GM21390 (cell line): Measurements from ENCODE around the gene FAM237B.

Experiments used
- ATAC-seq: cut with Tn5 transposase; IDR thresholded peaks from one replicate; pipeline ENCODE4 v1.9.1; 2021; ENCODE audit not compliant: unreplicated experiment

The FAM237B gene

DNA sequence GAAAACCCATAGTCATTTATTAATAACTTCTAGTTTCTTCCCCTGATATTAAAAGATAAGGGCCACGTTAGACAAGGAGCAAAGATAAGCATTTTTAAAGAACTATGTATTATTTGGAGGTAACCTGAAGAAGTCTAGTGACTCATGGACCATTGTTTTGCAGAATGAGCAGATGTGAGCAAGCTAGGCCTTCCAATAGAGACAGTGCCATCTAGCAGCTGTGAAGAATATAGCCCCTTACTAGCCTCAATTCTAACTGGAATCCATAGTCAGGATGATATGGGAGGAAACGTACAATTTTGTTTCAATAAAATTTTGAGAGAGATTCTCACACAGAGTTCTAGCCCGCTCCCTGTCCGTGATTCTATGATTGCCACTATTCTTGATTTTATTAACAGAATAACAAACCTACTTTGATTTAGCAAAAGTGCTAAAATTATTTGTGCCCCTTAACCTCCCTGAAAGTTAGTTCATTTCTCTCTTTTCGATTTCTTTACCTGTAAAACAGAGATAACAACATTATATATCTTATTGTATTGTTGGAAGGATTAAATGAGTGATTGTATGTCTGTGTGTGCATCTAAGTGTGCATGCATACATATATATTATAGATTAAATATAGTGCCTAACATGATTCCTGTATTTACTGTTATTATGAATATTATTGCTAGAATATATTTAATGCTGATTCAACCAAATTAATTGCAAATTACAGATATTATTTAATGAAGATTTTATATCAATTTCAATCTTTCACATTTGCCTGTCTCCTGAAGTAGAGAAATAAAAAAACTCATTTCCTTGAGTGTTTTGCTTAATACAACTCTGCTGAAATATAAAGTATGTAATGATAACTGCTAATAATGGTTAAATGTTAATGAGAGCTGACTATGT lies 22.7 kb downstream of the FAM237B start:
- ATAC-seq: peak; percentile 85

DNA sequence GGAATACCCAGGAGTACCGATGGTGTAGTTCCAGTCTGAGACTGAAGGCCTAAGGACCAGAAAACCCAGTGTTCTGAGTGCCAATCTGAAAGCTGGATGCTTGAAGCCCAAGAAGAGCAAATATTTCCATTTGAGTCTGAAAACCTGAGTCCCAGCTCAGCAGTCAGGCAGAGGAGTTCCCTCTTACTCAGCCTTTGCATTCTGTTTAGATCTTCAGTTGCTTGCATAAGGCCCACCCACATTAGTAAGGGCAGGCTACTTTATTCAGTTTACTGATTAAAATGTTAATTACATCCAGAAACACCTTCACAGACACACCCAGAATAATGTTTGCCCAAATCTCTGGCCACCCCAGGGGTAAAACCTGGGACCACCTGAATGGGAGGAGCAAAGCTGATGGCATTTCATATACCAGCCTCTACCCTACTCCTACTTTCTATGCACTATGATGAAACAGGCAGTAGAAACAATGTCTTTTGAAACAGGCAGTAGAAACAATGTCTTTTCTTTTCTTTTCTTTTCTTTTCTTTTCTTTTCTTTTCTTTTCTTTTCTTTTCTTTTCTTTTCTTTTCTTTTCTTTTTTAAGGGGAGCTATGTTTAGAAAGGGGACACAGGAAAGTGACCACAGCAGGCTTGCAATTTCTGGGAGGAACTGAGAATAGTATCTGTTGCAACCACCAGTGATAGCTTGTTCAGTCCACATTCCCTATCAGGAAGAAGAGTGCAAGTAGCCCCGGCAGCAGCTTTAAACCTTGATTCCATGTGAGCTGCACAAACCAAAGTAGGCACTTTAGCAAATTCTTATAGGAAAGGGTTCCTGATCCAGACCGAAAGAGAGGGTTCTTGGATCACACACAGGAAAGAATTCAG lies 30.6 kb downstream of the FAM237B start:
- no peak for ATAC-seq

DNA sequence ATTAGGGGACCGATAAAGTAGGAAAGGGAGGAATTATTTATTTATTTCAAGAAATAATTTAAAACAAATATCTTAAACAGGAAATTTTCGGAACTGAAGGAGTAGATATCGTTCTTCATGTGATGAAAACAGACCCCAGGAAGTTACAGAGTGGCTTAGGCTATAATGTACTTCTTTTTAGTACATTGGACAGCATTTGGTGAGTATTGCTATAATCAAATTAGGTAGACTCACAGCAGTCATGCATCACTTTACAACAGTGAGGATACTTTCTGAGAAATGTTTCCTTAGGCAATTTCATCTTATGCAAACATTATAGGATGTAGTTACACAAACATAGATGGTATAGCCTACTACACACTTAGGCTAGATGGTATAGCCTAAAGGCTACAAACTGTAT lies 33.0 kb downstream of the FAM237B start:
- no peak for ATAC-seq

DNA sequence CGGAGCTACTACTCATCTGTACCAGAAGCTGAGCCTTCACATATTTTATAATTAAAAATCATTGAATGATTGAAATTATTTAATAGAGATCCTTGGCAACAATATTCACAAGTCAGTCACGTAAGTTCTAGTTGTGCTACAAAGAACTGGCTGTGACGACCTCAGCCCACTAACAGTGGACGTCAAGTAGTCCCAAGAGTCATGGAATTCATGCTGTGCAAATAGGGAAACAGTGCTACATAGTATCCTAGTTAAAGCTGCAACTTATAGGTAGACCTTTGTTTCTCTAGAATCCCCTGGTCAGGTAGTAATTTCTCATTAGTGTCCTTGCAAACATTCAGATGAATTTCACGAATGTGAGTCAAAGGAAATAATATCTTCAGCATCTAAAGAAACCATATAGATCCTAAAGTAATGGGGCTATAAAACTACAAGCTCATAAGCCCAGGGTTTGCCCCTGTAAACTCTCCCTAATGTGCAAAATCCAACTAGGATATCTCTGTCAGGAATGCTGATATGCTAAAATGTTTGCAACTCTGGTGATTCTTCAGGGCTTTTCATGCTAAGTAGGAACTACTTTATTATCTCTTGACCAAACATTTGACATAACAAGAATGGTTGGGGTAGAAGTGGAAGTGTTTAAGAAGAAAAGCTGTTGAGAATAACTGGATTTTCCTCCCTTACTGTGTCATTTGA lies 44.9 kb downstream of the FAM237B start:
- ATAC-seq: no peak

DNA sequence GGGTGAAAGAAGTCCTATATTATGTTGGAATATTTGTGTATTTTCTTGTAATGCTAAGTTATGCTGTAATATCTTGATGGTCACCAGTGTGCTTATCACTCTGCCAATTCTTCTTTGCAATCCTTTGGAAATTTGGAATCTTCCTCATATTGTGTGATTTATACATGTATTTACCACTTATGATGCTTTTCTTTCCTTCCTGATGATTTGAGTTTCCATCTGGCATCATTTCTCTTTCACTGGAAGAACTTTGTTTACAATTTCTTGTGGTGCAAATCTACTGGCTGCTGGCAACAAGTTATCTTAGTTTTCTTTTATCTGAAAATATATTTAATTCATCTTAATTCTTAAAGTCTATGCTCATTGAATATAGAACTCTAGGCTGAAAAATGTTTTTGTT lies 46.9 kb downstream of the FAM237B start:
- ATAC-seq: no peak

DNA sequence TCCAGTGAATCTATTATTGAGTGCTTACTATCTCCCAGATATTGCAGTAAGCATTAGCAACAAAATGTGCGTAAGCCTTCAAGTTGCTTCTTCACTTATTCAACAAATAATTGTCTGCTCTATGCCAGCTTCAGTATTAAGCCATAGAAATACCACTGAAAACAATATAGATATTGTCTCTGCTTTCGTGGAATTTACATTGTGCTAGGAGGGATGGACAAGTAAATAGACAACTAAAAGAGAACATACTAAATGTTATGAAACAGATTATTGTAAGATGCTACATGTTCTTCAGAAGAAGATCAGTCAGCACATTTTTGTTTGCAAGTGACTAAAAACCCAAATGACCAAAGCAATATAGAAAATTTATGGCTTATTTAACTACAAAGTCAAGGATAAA lies 48.9 kb downstream of the FAM237B start:
- no peak for ATAC-seq

DNA sequence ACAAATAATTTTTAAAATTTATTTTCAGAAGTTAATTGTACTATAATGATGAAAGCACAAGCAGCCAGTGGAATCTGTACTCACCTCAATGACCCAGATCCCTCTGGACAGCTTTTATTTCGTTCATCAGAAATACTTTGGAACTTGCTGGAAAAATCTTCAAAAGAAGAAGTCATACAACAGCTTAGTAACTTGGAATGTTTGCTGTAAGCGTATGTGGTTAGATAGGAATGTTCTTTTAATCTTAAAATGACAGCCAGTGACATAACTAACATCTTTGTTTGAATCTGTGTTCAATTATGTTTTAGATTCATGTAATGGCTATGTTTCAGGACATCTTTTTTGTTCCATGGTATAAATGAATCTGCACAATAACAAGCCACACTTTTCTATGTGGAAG lies 49.4 kb downstream of the FAM237B start:
- no peak for ATAC-seq

DNA sequence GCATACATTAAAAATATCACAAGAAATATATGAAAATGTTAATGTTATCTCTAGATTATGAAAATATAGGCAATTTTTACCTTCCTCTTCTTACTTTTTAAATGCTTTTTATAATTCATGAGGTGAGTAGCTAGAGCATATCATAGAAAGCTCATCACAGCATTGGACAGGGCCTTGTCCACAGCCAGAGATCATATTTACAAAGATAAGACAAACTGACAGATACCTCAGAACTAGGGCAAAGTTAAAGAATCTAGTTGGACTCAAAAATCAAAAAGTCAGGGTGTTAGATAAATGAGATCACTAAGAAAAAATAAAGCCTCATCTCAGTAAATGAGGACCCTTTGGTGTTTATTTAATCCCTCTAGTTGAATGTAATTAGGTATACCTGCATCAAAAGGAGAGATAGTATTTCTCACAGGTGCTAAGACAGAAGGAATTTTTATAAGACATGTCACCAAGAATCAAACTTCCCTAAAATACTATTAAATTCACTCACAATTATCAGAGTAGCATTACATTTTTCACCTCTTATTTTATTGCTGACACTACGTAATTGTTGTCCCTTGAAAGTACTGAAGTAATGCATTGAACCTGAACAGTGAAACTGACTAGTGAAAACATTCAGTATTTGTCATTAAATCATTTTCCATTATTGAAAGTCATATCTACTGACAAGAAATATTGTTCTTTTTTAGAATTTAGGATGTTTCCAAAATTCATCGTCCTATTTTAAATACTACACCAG lies 50.5 kb downstream of the FAM237B start:
- no peak for ATAC-seq

DNA sequence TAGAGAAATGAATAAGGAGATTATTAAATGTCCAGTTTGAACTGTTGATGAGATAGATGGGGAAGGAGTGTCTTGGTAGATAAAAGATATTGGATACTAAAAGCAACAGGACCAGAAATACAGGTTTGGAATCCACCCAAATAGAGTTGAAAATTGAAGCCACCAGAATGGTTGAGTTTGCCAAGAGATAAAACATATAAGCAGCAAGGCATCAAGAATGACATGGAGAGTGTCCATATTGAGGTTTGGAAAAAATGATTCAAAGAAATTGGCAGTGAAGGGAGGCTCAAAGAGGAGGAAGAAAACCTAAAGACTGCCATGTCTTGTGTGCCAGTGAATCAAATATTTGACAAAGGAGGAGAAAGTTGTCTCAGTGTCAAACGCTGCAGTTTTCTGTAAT lies 51.9 kb downstream of the FAM237B start:
- no peak for ATAC-seq

DNA sequence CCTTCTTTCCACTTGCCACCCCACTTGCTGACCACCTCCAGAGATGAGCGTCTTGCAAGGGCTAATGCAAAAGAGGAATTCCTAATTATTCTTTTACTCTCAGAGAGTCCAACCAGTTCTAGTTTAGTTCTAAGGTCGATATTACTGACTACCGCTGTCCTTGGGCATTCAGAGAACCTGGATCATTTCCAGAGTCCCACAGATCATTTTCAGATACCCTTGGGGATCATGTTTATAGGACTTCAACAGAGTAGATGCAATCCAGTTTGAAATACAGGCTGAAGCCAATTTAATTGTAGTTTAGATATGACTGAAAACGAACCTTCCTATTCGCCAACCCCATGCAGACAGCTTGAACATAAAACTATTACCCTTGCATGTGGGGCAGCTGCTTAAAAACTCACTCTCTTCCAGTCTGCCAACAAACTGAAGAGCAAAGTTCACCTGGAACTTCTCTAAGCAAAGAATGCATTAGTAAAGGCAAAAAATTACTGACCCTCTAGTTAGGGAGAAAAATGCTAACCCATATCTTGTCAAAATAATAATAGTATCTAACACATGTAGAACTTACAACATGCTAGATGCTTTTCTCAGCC lies 53.7 kb downstream of the FAM237B start:
- no peak for ATAC-seq

DNA sequence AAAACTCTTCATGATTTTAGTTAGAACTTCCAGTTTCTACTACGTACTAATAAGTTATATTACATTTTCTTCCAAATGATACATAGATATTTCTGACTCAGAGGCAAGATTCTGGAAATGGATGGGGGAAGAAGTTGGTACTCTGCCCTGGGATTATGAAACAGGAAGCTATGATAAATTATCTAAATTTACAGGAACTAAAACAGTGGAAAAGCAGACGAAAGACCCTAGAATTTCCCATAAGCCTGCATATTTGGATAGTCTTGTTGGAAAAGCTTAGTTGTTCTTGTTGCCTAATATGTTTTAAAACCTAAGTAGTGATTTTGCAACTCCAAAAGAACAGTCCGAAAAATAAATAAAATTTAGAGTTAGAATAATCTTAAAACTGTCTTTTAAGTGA lies 54.3 kb downstream of the FAM237B start:
- ATAC-seq: no peak
